Measurements from ENCODE around the gene BPIFB1.

DNA sequence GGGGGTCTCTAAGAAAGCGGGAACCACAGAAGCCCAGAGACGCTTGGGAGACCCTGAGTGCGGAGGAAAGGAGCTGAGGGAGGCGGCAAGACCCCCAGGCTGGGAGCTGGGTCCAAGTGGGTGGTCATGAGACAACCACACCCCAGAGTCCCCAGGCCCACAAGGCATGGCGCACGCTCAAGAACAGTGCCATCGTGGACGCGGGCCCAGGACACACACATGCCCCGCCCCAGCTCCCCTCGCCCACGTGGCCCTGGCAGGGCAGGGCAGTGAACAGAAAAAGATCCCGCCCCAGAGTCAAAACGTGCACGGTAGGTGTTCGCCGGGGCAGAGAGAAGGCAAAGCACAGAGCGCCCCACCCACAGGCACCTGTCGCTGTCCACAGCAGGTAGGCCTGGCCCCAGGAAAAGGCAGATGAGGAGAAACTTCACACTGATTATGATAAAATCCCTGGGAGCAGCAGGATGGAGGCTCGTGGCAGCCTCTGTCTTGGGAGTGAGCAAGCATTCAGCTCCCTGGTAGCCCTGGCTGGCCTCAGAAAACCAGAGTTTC is 50.0 kb downstream of the BPIFB1 start:
- TF ChIP-seq, protein P1, sequence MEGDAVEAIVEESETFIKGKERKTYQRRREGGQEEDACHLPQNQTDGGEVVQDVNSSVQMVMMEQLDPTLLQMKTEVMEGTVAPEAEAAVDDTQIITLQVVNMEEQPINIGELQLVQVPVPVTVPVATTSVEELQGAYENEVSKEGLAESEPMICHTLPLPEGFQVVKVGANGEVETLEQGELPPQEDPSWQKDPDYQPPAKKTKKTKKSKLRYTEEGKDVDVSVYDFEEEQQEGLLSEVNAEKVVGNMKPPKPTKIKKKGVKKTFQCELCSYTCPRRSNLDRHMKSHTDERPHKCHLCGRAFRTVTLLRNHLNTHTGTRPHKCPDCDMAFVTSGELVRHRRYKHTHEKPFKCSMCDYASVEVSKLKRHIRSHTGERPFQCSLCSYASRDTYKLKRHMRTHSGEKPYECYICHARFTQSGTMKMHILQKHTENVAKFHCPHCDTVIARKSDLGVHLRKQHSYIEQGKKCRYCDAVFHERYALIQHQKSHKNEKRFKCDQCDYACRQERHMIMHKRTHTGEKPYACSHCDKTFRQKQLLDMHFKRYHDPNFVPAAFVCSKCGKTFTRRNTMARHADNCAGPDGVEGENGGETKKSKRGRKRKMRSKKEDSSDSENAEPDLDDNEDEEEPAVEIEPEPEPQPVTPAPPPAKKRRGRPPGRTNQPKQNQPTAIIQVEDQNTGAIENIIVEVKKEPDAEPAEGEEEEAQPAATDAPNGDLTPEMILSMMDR (IDR thresholded peaks at IDR 0.05; ENCODE audit: low read depth, low read length), result no peak
- no peak for TF ChIP-seq EZH2phosphoT487 (IDR thresholded peaks at IDR 0.05; ENCODE audit: low read depth)

All from OCI-LY3 (cell line).